ENCODE measurements around the gene HSF5. TPM values are rescaled to one million over a fixed set of nuclear protein-coding genes. Genes with fewer than 3 reads are reported as not detected.

HSF5 gene
- total and polyA plus RNA-seq, 2 donors (not counting 1 experiment from before 2014, with no cell fraction given): 2.2 to 5.1 TPM

- DNase-seq (peak; percentile 77), ATAC-seq (ENCODE audit: low read depth) (peak; percentile 11)
- H3K9ac ChIP-seq (ENCODE audit: low read length): peak within 1 kb of the TSS; percentile 66
- no peaks in the 10 kb centered on the region for H3K9me3 Mint-ChIP-seq (ENCODE audit: insufficient read depth)
- H3K79me2 ChIP-seq (ENCODE audit: control insufficient read depth, insufficient read depth, low read length): peaks cover 58% of the 10 kb centered on the region
- H3K4me1 ChIP-seq (ENCODE audit: control insufficient read depth in 2 of 2, insufficient read depth in 2 of 2, low read length in 2 of 2): peaks cover 37 to 61% of the 10 kb centered on the region in 2 donors
- intact Hi-C loops (cut with micrococcal nuclease): loop anchor here (1.0 to 10.0 kb wide), 3 partner anchors 9 to 659 kb away; partner anchors contain the start of gene MRPS23
- TF ChIP-seq CTCF (IDR thresholded peaks at IDR 0.05) (no peak), EZH2 (IDR thresholded peaks at IDR 0.05; ENCODE audit: borderline replicate concordance, insufficient read depth, low read depth, low read length, poor library complexity, severe bottlenecking) (no peak)
- ChIA-PET POLR2A (interaction anchor here (1.0 to 2.8 kb wide), 3 partner anchors 9 to 182 kb away, joined by 4 to 19 read pairs (median 6); no protein-coding TSS in a partner anchor), CTCF (interaction anchor here (0.5 to 3.4 kb wide), 9 partner anchors 9 to 708 kb away, joined by 3 to 18 read pairs (median 4); partner anchors contain the start of genes HSF5 and RNF43)
- peaks cover 1 to 44% of the 10 kb centered on the region in 2 experiments for H3K36me3 ChIP-seq (replicated peaks in 1 of 2; ENCODE audit: control extremely low read depth in 1 of 2, control insufficient read depth in 1 of 2, extremely low read depth in 1 of 2, insufficient read depth in 2 of 2, low read length in 1 of 2)
- H3K4me2 ChIP-seq (replicated peaks; ENCODE audit: low read depth, low read length, poor library complexity, severe bottlenecking): peak within 1 kb of the TSS; percentile 92
- peak within 1 kb of the TSS; percentile 56 to 75 (median 65) for H3K4me3 ChIP-seq (ENCODE audit: control extremely low read depth in 1 of 5, extremely low read depth in 1 of 5, insufficient read depth in 1 of 5, low read depth in 2 of 5, low read length in 4 of 5)
- WGBS (ENCODE audit: insufficient coverage): under 1% methylated on average over 56 of the region's 64 CpGs
- peaks cover 41% of the 10 kb centered on the region for H4K20me1 ChIP-seq (ENCODE audit: control insufficient read depth, insufficient read depth, low read length, poor library complexity, severe bottlenecking)
- peak within 1 kb of the TSS; percentile 62 for H2AFZ ChIP-seq (ENCODE audit: insufficient read depth, low read depth, low read length, poor library complexity, severe bottlenecking)
- H3K4me3 Mint-ChIP-seq: peak within 1 kb of the TSS; percentile 91
- peak within 1 kb of the TSS; percentile 97 for H3K27ac Mint-ChIP-seq
- peak within 1 kb of the TSS; percentile 28 to 83 for H3K27ac ChIP-seq (ENCODE audit: low read length in 2 of 2)
- H3K27me3 Mint-ChIP-seq: no peaks in the 10 kb centered on the region
- no peaks in the 10 kb centered on the region for H3K9me3 ChIP-seq (ENCODE audit: control extremely low read depth in 1 of 3, control insufficient read depth in 2 of 3, insufficient read depth in 1 of 3, low read length in 2 of 3)
- no peaks in the 10 kb centered on the region for H3K27me3 ChIP-seq (replicated peaks in 1 of 4; ENCODE audit: control extremely low read depth in 1 of 4, control insufficient read depth in 3 of 4, insufficient read depth in 4 of 4, low read length in 3 of 4)
- peaks cover 60% of the 10 kb centered on the region for H3K4me1 Mint-ChIP-seq
These were observed 26.0 kb upstream of the HSF5 start, which contains the start of gene MTMR4 for GRCh38 chr17:58513965-58514769. Gene MTMR4 (minus strand): TSS chr17:58514638. CDS start chr17:58514407, 231 bp downstream.
